ENCODE measurements around the gene AP1S3.

- TF ChIP-seq POLR2A (IDR thresholded peaks at IDR 0.05; ENCODE audit: low read depth, low read length) (no peak), POLR2AphosphoS5 (IDR thresholded peaks at IDR 0.05; ENCODE audit: low read depth, low read length) (no peak), TAF1 (IDR thresholded peaks at IDR 0.05; ENCODE audit: low read depth, low read length) (no peak), SPI1 (IDR thresholded peaks at IDR 0.05; ENCODE audit: low read depth, low read length) (no peak)
These were observed 16.8 kb downstream of the AP1S3 start for GRCh38 chr2:223820549-223820948.

Measured in GM12891 (cell line).